ENCODE measurements around the gene CRCP. TPM values are rescaled to one million over a fixed set of nuclear protein-coding genes. Genes with fewer than 3 reads are reported as not detected.

The CRCP gene
- total RNA-seq, 1 experiment from 2014 or later, result 48.2 TPM

GRCh38 chr7:66164356-66164755, 49.7 kb downstream of the CRCP start:
- peaks cover 13% of the 10 kb centered on the region for H3K4me1 Mint-ChIP-seq (ENCODE audit: low read depth, unreplicated experiment)
- no peak overlapping the region for H3K4me3 ChIP-seq (ENCODE audit: low read depth, low read length)
- H3K9me3 ChIP-seq, result no peaks in the 10 kb centered on the region
- no peaks in the 10 kb centered on the region for H3K27me3 Mint-ChIP-seq (ENCODE audit: insufficient read depth, unreplicated experiment)
- H3K36me3 Mint-ChIP-seq (ENCODE audit: insufficient read depth, unreplicated experiment), result peaks cover 6% of the 10 kb centered on the region
- ChIA-PET CTCF (no interaction called here), POLR2A (no interaction called here)
- intact Hi-C loops (cut with micrococcal nuclease; ENCODE audit: unreplicated experiment), result no loop called here
- no peak overlapping the region for H3K27ac Mint-ChIP-seq (ENCODE audit: unreplicated experiment)
- TF ChIP-seq, protein P1, sequence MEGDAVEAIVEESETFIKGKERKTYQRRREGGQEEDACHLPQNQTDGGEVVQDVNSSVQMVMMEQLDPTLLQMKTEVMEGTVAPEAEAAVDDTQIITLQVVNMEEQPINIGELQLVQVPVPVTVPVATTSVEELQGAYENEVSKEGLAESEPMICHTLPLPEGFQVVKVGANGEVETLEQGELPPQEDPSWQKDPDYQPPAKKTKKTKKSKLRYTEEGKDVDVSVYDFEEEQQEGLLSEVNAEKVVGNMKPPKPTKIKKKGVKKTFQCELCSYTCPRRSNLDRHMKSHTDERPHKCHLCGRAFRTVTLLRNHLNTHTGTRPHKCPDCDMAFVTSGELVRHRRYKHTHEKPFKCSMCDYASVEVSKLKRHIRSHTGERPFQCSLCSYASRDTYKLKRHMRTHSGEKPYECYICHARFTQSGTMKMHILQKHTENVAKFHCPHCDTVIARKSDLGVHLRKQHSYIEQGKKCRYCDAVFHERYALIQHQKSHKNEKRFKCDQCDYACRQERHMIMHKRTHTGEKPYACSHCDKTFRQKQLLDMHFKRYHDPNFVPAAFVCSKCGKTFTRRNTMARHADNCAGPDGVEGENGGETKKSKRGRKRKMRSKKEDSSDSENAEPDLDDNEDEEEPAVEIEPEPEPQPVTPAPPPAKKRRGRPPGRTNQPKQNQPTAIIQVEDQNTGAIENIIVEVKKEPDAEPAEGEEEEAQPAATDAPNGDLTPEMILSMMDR (IDR thresholded peaks at IDR 0.05; ENCODE audit: insufficient read depth in 1 of 2, low read depth in 1 of 2, low read length in 1 of 2, severe bottlenecking in 1 of 2, unreplicated experiment in 1 of 2), result no peak
- BruUV-seq (replicated peaks), result no TSS peak
- no peaks in the 10 kb centered on the region for H3K27me3 ChIP-seq (replicated peaks; ENCODE audit: control insufficient read depth, insufficient read depth, low read length)
- H3K9me3 Mint-ChIP-seq (ENCODE audit: unreplicated experiment), result no peaks in the 10 kb centered on the region
- H3K36me3 ChIP-seq (ENCODE audit: control insufficient read depth, insufficient read depth, low read length), result no peaks in the 10 kb centered on the region
- no peak overlapping the region for H3K4me3 Mint-ChIP-seq (ENCODE audit: unreplicated experiment)
- DNase-seq, result no peak
- no peaks in the 10 kb centered on the region; the same call in 1 of the 2 replicates for H3K4me1 ChIP-seq

GRCh38 chr7:66167773-66168387, 53.2 kb downstream of the CRCP start:
- H3K4me1 Mint-ChIP-seq (ENCODE audit: low read depth, unreplicated experiment), result peaks cover 8% of the 10 kb centered on the region
- H3K9me3 ChIP-seq, result no peaks in the 10 kb centered on the region
- TF ChIP-seq, protein P1 (IDR thresholded peaks at IDR 0.05; ENCODE audit: insufficient read depth in 1 of 2, low read depth in 1 of 2, low read length in 1 of 2, severe bottlenecking in 1 of 2, unreplicated experiment in 1 of 2), result no peak
- no TSS peak for BruUV-seq (replicated peaks)
- no peaks in the 10 kb centered on the region for H3K9me3 Mint-ChIP-seq (ENCODE audit: unreplicated experiment)
- no peak overlapping the region for H3K27ac Mint-ChIP-seq (ENCODE audit: unreplicated experiment)
- H3K36me3 Mint-ChIP-seq (ENCODE audit: insufficient read depth, unreplicated experiment), result peaks cover 1% of the 10 kb centered on the region
- ChIA-PET CTCF (no interaction called here), POLR2A (no interaction called here)
- no peaks in the 10 kb centered on the region for H3K27me3 Mint-ChIP-seq (ENCODE audit: insufficient read depth, unreplicated experiment)
- H3K4me1 ChIP-seq, result no peaks in the 10 kb centered on the region; the same call in 1 of the 2 replicates
- no peak overlapping the region for H3K4me3 Mint-ChIP-seq (ENCODE audit: unreplicated experiment)
- intact Hi-C loops (cut with micrococcal nuclease; ENCODE audit: unreplicated experiment), result no loop called here
- DNase-seq, result no peak
- no peaks in the 10 kb centered on the region for H3K27me3 ChIP-seq (replicated peaks; ENCODE audit: control insufficient read depth, insufficient read depth, low read length)
- no peak overlapping the region for H3K4me3 ChIP-seq (ENCODE audit: low read depth, low read length)
- no peaks in the 10 kb centered on the region for H3K36me3 ChIP-seq (ENCODE audit: control insufficient read depth, insufficient read depth, low read length)

DNA sequence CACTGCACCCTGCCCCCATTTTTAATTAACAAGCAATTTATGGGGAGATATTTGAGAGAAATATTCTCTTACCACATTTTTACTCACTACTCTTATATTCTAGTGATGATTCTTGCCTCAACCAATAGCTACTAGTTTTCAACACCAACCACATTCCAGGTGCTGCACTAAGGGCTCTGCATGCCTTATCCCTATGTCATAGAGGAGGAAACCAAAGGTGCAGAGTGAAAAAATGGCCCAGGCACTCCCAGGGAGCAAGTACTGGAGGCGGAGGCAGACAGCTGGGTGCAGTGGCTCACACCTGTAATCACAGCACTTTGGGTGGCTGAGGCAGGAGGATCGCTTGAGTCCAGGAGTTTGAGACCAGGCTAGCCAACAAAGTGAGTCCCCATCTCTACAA, 55.0 kb downstream of the CRCP start:
- no peaks in the 10 kb centered on the region for H3K9me3 ChIP-seq
- no peaks in the 10 kb centered on the region for H3K9me3 Mint-ChIP-seq (ENCODE audit: unreplicated experiment)
- no peaks in the 10 kb centered on the region for H3K36me3 ChIP-seq (ENCODE audit: control insufficient read depth, insufficient read depth, low read length)
- H3K4me1 ChIP-seq, result no peaks in the 10 kb centered on the region
- H3K4me1 Mint-ChIP-seq (ENCODE audit: low read depth, unreplicated experiment), result no peaks in the 10 kb centered on the region
- no peak overlapping the region for H3K4me3 Mint-ChIP-seq (ENCODE audit: unreplicated experiment)
- intact Hi-C loops (cut with micrococcal nuclease; ENCODE audit: unreplicated experiment), result no loop called here
- no peak for DNase-seq
- H3K27me3 ChIP-seq (replicated peaks; ENCODE audit: control insufficient read depth, insufficient read depth, low read length), result no peaks in the 10 kb centered on the region
- H3K36me3 Mint-ChIP-seq (ENCODE audit: insufficient read depth, unreplicated experiment), result no peaks in the 10 kb centered on the region
- ChIA-PET CTCF (no interaction called here), POLR2A (no interaction called here)
- no TSS peak for BruUV-seq (replicated peaks)
- no peaks in the 10 kb centered on the region for H3K27me3 Mint-ChIP-seq (ENCODE audit: insufficient read depth, unreplicated experiment)
- TF ChIP-seq, protein P1 (IDR thresholded peaks at IDR 0.05; ENCODE audit: insufficient read depth in 1 of 2, low read depth in 1 of 2, low read length in 1 of 2, severe bottlenecking in 1 of 2, unreplicated experiment in 1 of 2), result no peak
- H3K27ac Mint-ChIP-seq (ENCODE audit: unreplicated experiment), result no peak overlapping the region
- no peak overlapping the region for H3K4me3 ChIP-seq (ENCODE audit: low read depth, low read length)
